Measurements from ENCODE around the gene CCL4L2.
"Not testable (repeated sequence)": the region's sequence is repeated elsewhere in the genome, so short reads cannot be mapped to it uniquely, and the experiment has no call there.

Gene CCL4L2

GRCh38 chr17:36195434-36196130, 15.3 kb upstream of the CCL4L2 start:
- no peak for DNase-seq (ENCODE audit: low spot score)

- no peak for DNase-seq (ENCODE audit: low spot score)
Measured at GRCh38 chr17:36196131-36196486, 14.8 kb upstream of the CCL4L2 start.

GRCh38 chr17:36197387-36197703, 13.5 kb upstream of the CCL4L2 start:
- no peak for DNase-seq (ENCODE audit: low spot score)

- DNase-seq (ENCODE audit: low spot score) = no peak
Measured at GRCh38 chr17:36198831-36199465, 11.9 kb upstream of the CCL4L2 start.

- DNase-seq (ENCODE audit: low spot score) = not testable (repeated sequence)
Measured at GRCh38 chr17:36201102-36201501, 9.8 kb upstream of the CCL4L2 start.

- DNase-seq (ENCODE audit: low spot score) = not testable (repeated sequence)
Measured at GRCh38 chr17:36201506-36201905, 9.4 kb upstream of the CCL4L2 start.

GRCh38 chr17:36203335-36203734, 7.5 kb upstream of the CCL4L2 start:
- no peak for DNase-seq (ENCODE audit: low spot score)

GRCh38 chr17:36204724-36205500, 6.0 kb upstream of the CCL4L2 start:
- no peak for DNase-seq (ENCODE audit: low spot score)

GRCh38 chr17:36205637-36206485, 5.0 kb upstream of the CCL4L2 start:
- DNase-seq (ENCODE audit: low spot score) = no peak

GRCh38 chr17:36206486-36206821, 4.4 kb upstream of the CCL4L2 start:
- DNase-seq (ENCODE audit: low spot score) = not testable (repeated sequence)

GRCh38 chr17:36207383-36207782, 3.5 kb upstream of the CCL4L2 start:
- DNase-seq (ENCODE audit: low spot score) = not testable (repeated sequence)

- no peak for DNase-seq (ENCODE audit: low spot score)
Measured at GRCh38 chr17:36209575-36209974, 1.3 kb upstream of the CCL4L2 start.

GRCh38 chr17:36211484-36212271, 815 bp downstream of the CCL4L2 start:
- not testable (repeated sequence) for DNase-seq (ENCODE audit: low spot score)

GRCh38 chr17:36212272-36212605, 1.4 kb downstream of the CCL4L2 start:
- no peak for DNase-seq (ENCODE audit: low spot score)

- no peak for DNase-seq (ENCODE audit: low spot score)
Measured at GRCh38 chr17:36212966-36213365, 2.1 kb downstream of the CCL4L2 start.

- DNase-seq (ENCODE audit: low spot score) = no peak
Measured at GRCh38 chr17:36213695-36214094, 2.8 kb downstream of the CCL4L2 start.

GRCh38 chr17:36214918-36215317, 4.1 kb downstream of the CCL4L2 start:
- no peak for DNase-seq (ENCODE audit: low spot score)

GRCh38 chr17:36215406-36216308, 4.8 kb downstream of the CCL4L2 start:
- DNase-seq (ENCODE audit: low spot score) = not testable (repeated sequence)

- not testable (repeated sequence) for DNase-seq (ENCODE audit: low spot score)
Measured at GRCh38 chr17:36219556-36219955, 8.7 kb downstream of the CCL4L2 start.

GRCh38 chr17:36220737-36221580, 10.1 kb downstream of the CCL4L2 start:
- not testable (repeated sequence) for DNase-seq (ENCODE audit: low spot score)
